Activated effector memory CD4-positive, alpha-beta T cell treated with Interleukin-2 at 50 U/mL for 16 hours (primary cell): Measurements from ENCODE around the gene WIPF3.

Experiments
- DNase-seq: peaks from one replicate; pipeline ENCODE4 v3.0.0-alpha.2; 2020

Gene WIPF3

GRCh38 chr7:29848941-29849340 is 42.6 kb downstream of the WIPF3 start:
- no peak for DNase-seq

- no peak for DNase-seq
Measured at GRCh38 chr7:29851487-29851886, 45.2 kb downstream of the WIPF3 start.

GRCh38 chr7:29852457-29852856 is 46.1 kb downstream of the WIPF3 start:
- DNase-seq, result no peak

- no peak for DNase-seq
Measured at GRCh38 chr7:29853072-29853471, 46.8 kb downstream of the WIPF3 start.

- DNase-seq, result no peak
Measured at GRCh38 chr7:29853789-29854188, 47.5 kb downstream of the WIPF3 start.

- DNase-seq, result no peak
Measured at GRCh38 chr7:29854257-29854938, 48.1 kb downstream of the WIPF3 start.

- DNase-seq, result no peak
Measured at GRCh38 chr7:29857654-29858053, 51.3 kb downstream of the WIPF3 start.

- DNase-seq, result no peak
Measured at GRCh38 chr7:29858191-29858951, 52.1 kb downstream of the WIPF3 start.

- DNase-seq, result no peak
Measured at GRCh38 chr7:29859104-29859503, 52.8 kb downstream of the WIPF3 start.

- DNase-seq, result no peak
Measured at GRCh38 chr7:29859524-29860185, 53.3 kb downstream of the WIPF3 start.

- no peak for DNase-seq
Measured at GRCh38 chr7:29860186-29860585, 53.9 kb downstream of the WIPF3 start.

- DNase-seq, result no peak
Measured at GRCh38 chr7:29861884-29862283, 55.6 kb downstream of the WIPF3 start.

GRCh38 chr7:29864656-29865055 is 58.3 kb downstream of the WIPF3 start:
- no peak for DNase-seq

GRCh38 chr7:29865526-29865925 is 59.2 kb downstream of the WIPF3 start:
- DNase-seq, result no peak

GRCh38 chr7:29866490-29866930 is 60.2 kb downstream of the WIPF3 start:
- DNase-seq, result no peak

GRCh38 chr7:29871787-29872398 is 65.6 kb downstream of the WIPF3 start:
- no peak for DNase-seq

GRCh38 chr7:29873644-29874294 is 67.5 kb downstream of the WIPF3 start:
- DNase-seq, result no peak

- no peak for DNase-seq
Measured at GRCh38 chr7:29875741-29876140, 69.4 kb downstream of the WIPF3 start.

- DNase-seq, result no peak
Measured at GRCh38 chr7:29877196-29877595, 70.9 kb downstream of the WIPF3 start.

- no peak for DNase-seq
Measured at GRCh38 chr7:29878081-29878688, 71.9 kb downstream of the WIPF3 start.

GRCh38 chr7:29879609-29880008 is 73.3 kb downstream of the WIPF3 start:
- no peak for DNase-seq

GRCh38 chr7:29881724-29882123 is 75.4 kb downstream of the WIPF3 start:
- DNase-seq, result no peak

GRCh38 chr7:29882481-29882880 is 76.2 kb downstream of the WIPF3 start:
- DNase-seq, result no peak
